Esophagus muscularis mucosa (tissue), 4 donors: Measurements from ENCODE around the gene BOC.

Source experiments
- EP300 ChIP-seq: sonication (generic); formaldehyde crosslinking; IDR thresholded peaks from one replicate; pipeline ENCODE4 v1.6.1; 2017; ENCODE audit warnings: antibody characterized with exemption
- POLR2A ChIP-seq: fragments of 450-650 bp; IDR thresholded peaks from one replicate; pipeline ENCODE4 v1.6.1; 2017; ENCODE audit warnings: antibody characterized with exemption, moderate library complexity, mild to moderate bottlenecking, low read depth
- POLR2AphosphoS5 ChIP-seq, 2 donors: sonication (generic); formaldehyde crosslinking; IDR thresholded peaks; one replicate each; pipeline ENCODE4 v1.6.1; 2017; ENCODE audit warnings: antibody characterized with exemption in 2 of 2
- TF ChIP-seq, protein P1 (sequence below), 3 experiments: fragments of 200-600 bp in 2 of 3; fragments of 450-650 bp in 1 of 3; sonication (generic) in 2 of 3; IDR thresholded peaks; one replicate each; pipeline ENCODE4 v1.5.1; 2017 to 2019; ENCODE audit warnings: antibody characterized with exemption in 3 of 3, mild to moderate bottlenecking in 2 of 3, moderate library complexity in 1 of 3

DNA sequence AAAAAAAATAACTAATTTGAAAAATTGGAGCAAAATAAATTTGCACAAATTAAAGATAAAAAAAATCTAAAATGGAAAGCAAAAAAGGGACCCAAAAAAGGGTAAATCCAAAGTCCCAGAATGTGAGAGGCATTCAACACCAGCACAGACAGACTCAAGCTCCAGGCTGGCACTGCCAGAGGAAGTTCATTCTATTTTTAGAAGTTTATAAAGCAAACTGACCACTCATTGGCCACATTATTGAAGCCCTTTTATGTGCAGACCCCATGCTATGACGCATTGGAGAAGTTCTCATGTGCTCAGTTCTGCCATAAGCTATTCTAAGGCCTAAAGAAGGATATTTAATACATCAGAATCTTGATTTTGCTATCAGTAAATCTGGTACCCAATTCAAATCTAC is 17.6 kb upstream of the BOC start:
- TF ChIP-seq, protein P1, sequence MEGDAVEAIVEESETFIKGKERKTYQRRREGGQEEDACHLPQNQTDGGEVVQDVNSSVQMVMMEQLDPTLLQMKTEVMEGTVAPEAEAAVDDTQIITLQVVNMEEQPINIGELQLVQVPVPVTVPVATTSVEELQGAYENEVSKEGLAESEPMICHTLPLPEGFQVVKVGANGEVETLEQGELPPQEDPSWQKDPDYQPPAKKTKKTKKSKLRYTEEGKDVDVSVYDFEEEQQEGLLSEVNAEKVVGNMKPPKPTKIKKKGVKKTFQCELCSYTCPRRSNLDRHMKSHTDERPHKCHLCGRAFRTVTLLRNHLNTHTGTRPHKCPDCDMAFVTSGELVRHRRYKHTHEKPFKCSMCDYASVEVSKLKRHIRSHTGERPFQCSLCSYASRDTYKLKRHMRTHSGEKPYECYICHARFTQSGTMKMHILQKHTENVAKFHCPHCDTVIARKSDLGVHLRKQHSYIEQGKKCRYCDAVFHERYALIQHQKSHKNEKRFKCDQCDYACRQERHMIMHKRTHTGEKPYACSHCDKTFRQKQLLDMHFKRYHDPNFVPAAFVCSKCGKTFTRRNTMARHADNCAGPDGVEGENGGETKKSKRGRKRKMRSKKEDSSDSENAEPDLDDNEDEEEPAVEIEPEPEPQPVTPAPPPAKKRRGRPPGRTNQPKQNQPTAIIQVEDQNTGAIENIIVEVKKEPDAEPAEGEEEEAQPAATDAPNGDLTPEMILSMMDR (IDR thresholded peaks at IDR 0.05), result no peak
- no peak for TF ChIP-seq POLR2A
- no peak for TF ChIP-seq POLR2AphosphoS5 (IDR thresholded peaks at IDR 0.05)
- TF ChIP-seq EP300, result no peak
